Spleen (tissue), 11 donors: ENCODE results near the gene IFNL1. TPM values are rescaled to one million over a fixed set of nuclear protein-coding genes. Genes with fewer than 3 reads are reported as not detected.

Experiments used
- DNase-seq: peaks from one replicate; pipeline ENCODE4 v3.0.0-alpha.2; 2020
- H3K27ac ChIP-seq, 8 donors: fragments of 200-600 bp; sonication (generic) in 7 of 8; 1 replicate in 4 of 8; 2 replicates in 4 of 8; pipeline versions ENCODE4 v1.5.0 to v1.8.0; 2016 to 2021; ENCODE audit warnings: inconsistent platforms in 4 of 8, mild to moderate bottlenecking in 4 of 8, moderate library complexity in 1 of 8
- H3K27me3 ChIP-seq, 7 donors: fragments of 200-600 bp; sonication (generic) in 6 of 7; replicated peaks in 1 of 7; 1 replicate in 4 of 7; 2 replicates in 3 of 7; pipeline versions ENCODE4 v1.5.0 to v1.8.0; 2016 to 2021; ENCODE audit warnings: inconsistent platforms in 3 of 7, mild to moderate bottlenecking in 1 of 7
- H3K36me3 ChIP-seq, 6 donors: fragments of 200-600 bp; sonication (generic) in 5 of 6; 1 replicate in 4 of 6; 2 replicates in 2 of 6; pipeline versions ENCODE4 v1.5.0 to v1.8.0; 2016 to 2021; ENCODE audit warnings: inconsistent platforms in 2 of 6
- H3K4me1 ChIP-seq, 6 donors: fragments of 200-600 bp; sonication (generic) in 5 of 6; 1 replicate in 3 of 6; 2 replicates in 3 of 6; pipeline versions ENCODE4 v1.5.0 to v1.8.0; 2016 to 2021; ENCODE audit warnings: inconsistent platforms in 3 of 6
- H3K4me3 ChIP-seq, 8 donors: fragments of 200-600 bp; sonication (generic) in 7 of 8; 1 replicate in 4 of 8; 2 replicates in 4 of 8; pipeline versions ENCODE4 v1.5.0 to v1.8.0; 2016 to 2021; ENCODE audit warnings: inconsistent platforms in 4 of 8, mild to moderate bottlenecking in 4 of 8, moderate library complexity in 2 of 8
- H3K9me3 ChIP-seq, 8 donors: fragments of 200-600 bp; sonication (generic) in 7 of 8; 1 replicate in 4 of 8; 2 replicates in 4 of 8; pipeline versions ENCODE4 v1.5.0 to v1.8.0; 2016 to 2021; ENCODE audit warnings: inconsistent platforms in 4 of 8
- CTCF ChIP-seq, 11 experiments: fragments of 200-600 bp in 7 of 11; fragments of 450-650 bp in 4 of 11; sonication (generic) in 4 of 11; IDR thresholded peaks in 8 of 11; conservative IDR thresholded peaks in 3 of 11; 1 replicate in 7 of 11; 2 replicates in 4 of 11; pipeline versions ENCODE4 v1.4.0 to v1.8.0; 2016 to 2021; ENCODE audit warnings: antibody characterized with exemption in 11 of 11, inconsistent platforms in 4 of 11, mild to moderate bottlenecking in 1 of 11
- POLR2A ChIP-seq, 3 donors: fragments of 450-650 bp; IDR thresholded peaks; one replicate each; pipeline ENCODE4 v1.5.1; 2017; ENCODE audit warnings: antibody characterized with exemption in 3 of 3, mild to moderate bottlenecking in 1 of 3
- POLR2AphosphoS5 ChIP-seq, 3 donors: sonication (generic); formaldehyde crosslinking; IDR thresholded peaks; one replicate each; pipeline ENCODE4 v1.5.1; 2017; ENCODE audit warnings: antibody characterized with exemption in 3 of 3
- WGBS, 5 donors: extraction: QIAGEN DNeasy Blood & Tissue Kit in 3 of 5; methylation state at CpG; one replicate each; pipeline versions ENCODE4 v1.1.5 to v1.1.7; 2013 to 2018; 5-methylcytosine and 5-hydroxymethylcytosine counted together
- intact Hi-C: fragments of 100-400 bp; cut with DNase I; formaldehyde crosslinking; loops from one replicate; pipeline ENCODE4 v1.15.0; 2023; ENCODE audit warnings: low total_unique reads
- polyA plus RNA-seq, 3 donors: library from polyadenylated mRNA; stranded (reverse); fragments of 200-250 nt; gene quantifications; one replicate each; pipeline ENCODE4 v1.2.1, GENCODE V29; 2013
- total RNA-seq, 7 donors: library from RNA; depleted of rRNA in 3 of 7; stranded (reverse); fragments of >200 nt in 3 of 7; fragmentation: NEBNext Ultra II Directional in 4 of 7; extraction: Animal tissue kit (Norgen Biotek cat#: 25700) in 4 of 7; gene quantifications; one replicate each; pipeline versions ENCODE4 v1.1.0 to v1.2.1, GENCODE V29; 2016 to 2021
- donor health status: healthy with polysubstance abuse.
- donor health status: DM: no; HTN: no; CAD: no; lungs with moderate emphysema.
- donor health status: DM: no; HTN: no; CAD: no.
- donor health status: Bipolar disorder and iron deficiency.
- donor health status: healthy.
- donor health status: DM: no; HTN: no; CAD: no.
- donor health status: DM: yes; HTN: yes; CAD: no.

Gene IFNL1
- total and polyA plus RNA-seq, 10 donors: not detected

GRCh38 chr19:39248806-39249205 lies 47.4 kb upstream of the IFNL1 start, which contains the start of gene IFNL4:
Gene IFNL4, minus strand, starts transcription at chr19:39248856.
- 59 to 77% (median 71%) methylated on average over 11 to 13 of the region's 13 CpGs for WGBS, 5 donors
- intact Hi-C loops: no loop called here
- Histone ChIP-seq H3K4me3 (peak within 1 kb of the TSS in 3 of 8 donors; percentile 7 to 39 (median 11)), H3K27ac (no peak within 1 kb of the TSS), H3K36me3 (no peaks in the 10 kb centered on the region), H3K27me3 (peaks cover 0 to 49% (median 23%) of the 10 kb centered on the region in 7 donors), H3K9me3 (no peaks in the 10 kb centered on the region), H3K4me1 (peaks cover 0 to 16% (median 9%) of the 10 kb centered on the region in 6 donors)
- no peak for DNase-seq
- TF ChIP-seq CTCF (IDR thresholded peaks at IDR 0.05 in 8 of 11, conservative IDR thresholded peaks at IDR 0.05 in 3 of 11) (no peak), POLR2AphosphoS5 (IDR thresholded peaks at IDR 0.05) (no peak), POLR2A (IDR thresholded peaks at IDR 0.05) (no peak)

GRCh38 chr19:39251081-39251480 lies 45.1 kb upstream of the IFNL1 start:
- peaks cover 0 to 55% (median 23%) of the 10 kb centered on the region in 7 donors for H3K27me3 ChIP-seq

GRCh38 chr19:39251846-39252245 lies 44.4 kb upstream of the IFNL1 start:
- no peaks in the 10 kb centered on the region for H3K36me3 ChIP-seq
- intact Hi-C loops: no loop called here
- no peak overlapping the region for H3K27ac ChIP-seq
- peaks cover 0 to 59% (median 22%) of the 10 kb centered on the region in 7 donors for H3K27me3 ChIP-seq
- no peak for DNase-seq
- no peaks in the 10 kb centered on the region for H3K9me3 ChIP-seq
- peaks cover 0 to 15% (median 9%) of the 10 kb centered on the region in 6 donors for H3K4me1 ChIP-seq
- no peak overlapping the region for H3K4me3 ChIP-seq
- 25 to 50% (median 31%) methylated on average over 3 of the region's 3 CpGs for WGBS, 5 donors
- TF ChIP-seq POLR2AphosphoS5 (IDR thresholded peaks at IDR 0.05) (no peak), CTCF (IDR thresholded peaks at IDR 0.05 in 8 of 11, conservative IDR thresholded peaks at IDR 0.05 in 3 of 11) (no peak), POLR2A (IDR thresholded peaks at IDR 0.05) (no peak)

More at GRCh38 chr19:39251081-39251480, 45.1 kb upstream of the IFNL1 start:
- H3K36me3 ChIP-seq: no peaks in the 10 kb centered on the region
- peaks cover 0 to 16% (median 9%) of the 10 kb centered on the region in 6 donors for H3K4me1 ChIP-seq
- no peak overlapping the region for H3K27ac ChIP-seq
- no peak overlapping the region for H3K4me3 ChIP-seq
- intact Hi-C loops: no loop called here
- 83 to 90% (median 86%) methylated on average over 5 of the region's 5 CpGs for WGBS, 5 donors
- DNase-seq: no peak
- TF ChIP-seq POLR2A (IDR thresholded peaks at IDR 0.05) (no peak), POLR2AphosphoS5 (IDR thresholded peaks at IDR 0.05) (no peak), CTCF (IDR thresholded peaks at IDR 0.05 in 8 of 11, conservative IDR thresholded peaks at IDR 0.05 in 3 of 11) (no peak)
- H3K9me3 ChIP-seq: no peaks in the 10 kb centered on the region

- peaks cover 0 to 57% (median 16%) of the 10 kb centered on the region in 7 donors for H3K27me3 ChIP-seq
- TF ChIP-seq POLR2A (IDR thresholded peaks at IDR 0.05): no peak
- TF ChIP-seq CTCF (IDR thresholded peaks at IDR 0.05 in 8 of 11, conservative IDR thresholded peaks at IDR 0.05 in 3 of 11): no peak
- no peak for TF ChIP-seq POLR2AphosphoS5 (IDR thresholded peaks at IDR 0.05)
- intact Hi-C loops: no loop called here
Measured at GRCh38 chr19:39252458-39252857, 43.7 kb upstream of the IFNL1 start.

More at GRCh38 chr19:39252458-39252857, 43.7 kb upstream of the IFNL1 start:
- 19 to 33% (median 26%) methylated on average over 3 of the region's 3 CpGs for WGBS, 5 donors
- H3K4me1 ChIP-seq: peaks cover 0 to 9% (median 6%) of the 10 kb centered on the region in 6 donors
- H3K9me3 ChIP-seq: no peaks in the 10 kb centered on the region
- no peak for DNase-seq
- no peaks in the 10 kb centered on the region for H3K36me3 ChIP-seq
- no peak overlapping the region for H3K4me3 ChIP-seq
- H3K27ac ChIP-seq: no peak overlapping the region
